Amniotic epithelial cell (primary cell): Measurements from ENCODE around the gene PARP1.

ENCODE experiments used
- DNase-seq: peaks from one replicate; pipeline ENCODE4 v3.0.0-alpha.2; 2010; ENCODE audit warnings: low read depth

PARP1 gene

GRCh38 chr1:226373376-226373775 lies 34.5 kb downstream of the PARP1 start:
- DNase-seq, result no peak

GRCh38 chr1:226372885-226373284 lies 35.0 kb downstream of the PARP1 start:
- no peak for DNase-seq

- DNase-seq, result no peak
These were observed 35.9 kb downstream of the PARP1 start for GRCh38 chr1:226371866-226372490.

GRCh38 chr1:226371027-226371694 lies 36.7 kb downstream of the PARP1 start:
- no peak for DNase-seq

GRCh38 chr1:226370144-226370923 lies 37.6 kb downstream of the PARP1 start:
- DNase-seq, result no peak

- no peak for DNase-seq
These were observed 38.8 kb downstream of the PARP1 start for GRCh38 chr1:226369110-226369509.

DNA sequence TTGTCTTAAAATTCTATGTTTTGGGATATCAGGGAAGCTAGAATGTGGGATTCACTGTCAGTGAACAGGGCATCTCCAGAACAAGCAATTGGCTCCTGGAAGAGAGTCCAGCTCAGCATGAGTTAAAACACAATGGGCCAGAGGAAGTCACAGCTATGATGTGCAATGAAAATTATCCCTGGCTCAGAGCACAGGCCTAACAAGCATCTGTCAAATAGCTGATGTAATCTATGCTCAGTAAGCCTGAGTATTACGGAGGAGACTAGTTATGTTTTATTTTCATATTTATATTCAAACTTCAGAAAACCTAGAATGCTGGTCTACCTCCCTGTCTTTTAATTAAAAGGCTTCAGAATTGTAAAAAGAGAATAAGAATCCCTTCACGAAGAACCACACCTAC lies 41.6 kb downstream of the PARP1 start:
- no peak for DNase-seq

- peak; percentile 16 for DNase-seq
These were observed 42.1 kb downstream of the PARP1 start for GRCh38 chr1:226365831-226366231.

DNA sequence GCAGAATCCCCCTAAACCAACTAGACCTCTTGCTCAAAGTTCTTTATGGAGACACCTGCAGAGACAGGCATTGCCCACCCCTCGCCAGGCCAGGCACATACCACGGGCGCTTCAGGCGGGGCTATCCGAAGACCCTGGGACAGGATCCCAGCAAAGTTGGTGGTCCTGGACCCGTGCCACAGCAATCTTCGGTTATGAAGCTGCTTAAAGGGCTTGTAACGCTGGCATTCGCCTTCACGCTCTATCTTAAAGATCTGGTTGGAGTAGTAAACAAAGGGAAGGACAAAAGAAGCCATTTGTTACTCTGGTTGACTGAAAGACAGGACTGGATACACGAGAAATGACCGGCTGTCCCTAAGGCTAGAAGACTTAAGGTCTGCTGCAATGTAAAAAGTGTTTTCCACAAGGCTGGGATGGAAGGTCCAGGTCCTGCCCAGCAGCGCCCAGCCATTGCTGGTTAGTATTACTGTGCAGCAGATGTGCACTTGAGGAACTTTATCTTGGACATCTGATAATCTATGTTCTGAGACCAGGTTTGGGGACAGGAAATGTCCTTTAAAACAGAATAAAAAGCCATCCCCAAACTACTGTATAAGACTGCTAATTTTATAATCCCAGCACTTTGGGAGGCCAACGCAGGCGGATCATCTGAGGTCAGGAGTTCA lies 42.9 kb downstream of the PARP1 start:
- DNase-seq, result no peak

GRCh38 chr1:226364514-226364899 lies 43.4 kb downstream of the PARP1 start:
- peak; percentile 19 for DNase-seq

DNA sequence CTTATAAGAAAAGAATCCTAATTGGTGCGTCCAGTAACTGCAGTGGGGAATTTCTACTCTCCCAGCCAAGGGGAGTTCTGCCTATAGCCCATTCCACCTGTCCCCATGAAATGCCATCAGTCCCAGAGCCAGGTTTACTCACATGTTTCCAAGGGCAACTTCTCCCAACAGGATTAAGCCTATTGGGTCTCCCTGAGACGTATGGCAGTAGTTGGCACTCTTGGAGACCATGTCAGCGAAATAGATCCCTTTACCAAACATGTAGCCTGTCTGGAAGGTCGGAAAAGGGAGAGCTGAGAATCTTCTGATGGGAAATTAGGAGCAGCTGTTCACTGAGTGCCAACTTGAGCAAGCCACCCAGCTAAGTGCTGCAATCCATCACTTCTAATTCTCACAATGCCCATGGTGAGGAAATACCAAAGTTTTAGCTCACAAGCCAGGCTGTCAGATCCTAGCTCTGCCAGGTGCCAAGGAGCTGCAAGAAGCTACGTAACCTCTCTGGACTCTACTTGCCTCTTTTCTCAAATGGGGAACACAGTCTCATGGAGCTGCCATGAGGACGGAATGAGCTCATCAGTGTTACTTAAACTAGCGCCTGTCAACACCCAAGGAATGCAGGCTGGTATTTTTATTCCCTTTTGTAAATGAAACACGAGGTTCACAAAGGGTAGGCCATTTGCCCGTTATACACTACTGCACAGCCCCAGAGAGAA lies 43.9 kb downstream of the PARP1 start:
- DNase-seq, result peak; percentile 15

GRCh38 chr1:226362891-226363447 lies 44.9 kb downstream of the PARP1 start:
- no peak for DNase-seq

DNA sequence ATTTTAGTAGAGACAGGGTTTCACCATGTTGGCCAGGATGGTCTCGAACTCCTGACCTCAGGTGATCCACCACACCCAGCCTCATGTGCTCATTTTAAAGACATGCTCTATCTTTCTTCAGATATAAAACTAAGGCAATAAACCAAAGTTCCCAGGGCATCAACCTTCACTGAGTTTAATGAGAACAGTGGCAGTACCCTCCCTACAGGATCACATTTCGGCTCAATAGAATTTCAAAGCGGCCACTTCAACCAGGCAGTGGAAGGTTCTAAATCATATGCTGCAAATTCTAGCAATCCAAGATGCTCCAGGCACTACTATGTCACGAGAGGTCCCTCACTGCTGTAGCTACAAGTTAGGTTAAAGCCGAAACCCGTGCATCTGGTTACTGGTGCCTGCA lies 45.5 kb downstream of the PARP1 start:
- DNase-seq, result no peak

GRCh38 chr1:226360106-226360746 lies 47.7 kb downstream of the PARP1 start:
- peak; percentile 13 for DNase-seq

DNA sequence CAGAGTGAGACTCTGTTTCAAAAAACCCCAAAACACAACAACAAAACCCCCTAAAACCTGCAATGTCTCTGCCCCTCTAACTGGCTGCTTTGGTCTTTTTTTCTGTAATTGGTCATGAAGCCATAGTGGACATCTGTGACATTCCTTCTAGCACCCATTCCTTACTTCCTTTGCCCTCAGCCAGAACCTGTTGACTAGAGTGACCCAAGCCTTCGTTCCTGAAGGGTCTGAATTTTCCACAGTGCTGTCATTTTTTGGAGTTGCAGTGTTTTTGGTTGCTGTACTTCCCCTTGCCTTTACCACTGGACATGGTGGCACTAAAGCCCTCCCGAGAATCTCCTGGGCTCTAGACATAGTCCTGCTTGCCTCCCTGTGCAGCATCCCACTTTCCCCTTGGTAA lies 50.5 kb downstream of the PARP1 start:
- no peak for DNase-seq

DNA sequence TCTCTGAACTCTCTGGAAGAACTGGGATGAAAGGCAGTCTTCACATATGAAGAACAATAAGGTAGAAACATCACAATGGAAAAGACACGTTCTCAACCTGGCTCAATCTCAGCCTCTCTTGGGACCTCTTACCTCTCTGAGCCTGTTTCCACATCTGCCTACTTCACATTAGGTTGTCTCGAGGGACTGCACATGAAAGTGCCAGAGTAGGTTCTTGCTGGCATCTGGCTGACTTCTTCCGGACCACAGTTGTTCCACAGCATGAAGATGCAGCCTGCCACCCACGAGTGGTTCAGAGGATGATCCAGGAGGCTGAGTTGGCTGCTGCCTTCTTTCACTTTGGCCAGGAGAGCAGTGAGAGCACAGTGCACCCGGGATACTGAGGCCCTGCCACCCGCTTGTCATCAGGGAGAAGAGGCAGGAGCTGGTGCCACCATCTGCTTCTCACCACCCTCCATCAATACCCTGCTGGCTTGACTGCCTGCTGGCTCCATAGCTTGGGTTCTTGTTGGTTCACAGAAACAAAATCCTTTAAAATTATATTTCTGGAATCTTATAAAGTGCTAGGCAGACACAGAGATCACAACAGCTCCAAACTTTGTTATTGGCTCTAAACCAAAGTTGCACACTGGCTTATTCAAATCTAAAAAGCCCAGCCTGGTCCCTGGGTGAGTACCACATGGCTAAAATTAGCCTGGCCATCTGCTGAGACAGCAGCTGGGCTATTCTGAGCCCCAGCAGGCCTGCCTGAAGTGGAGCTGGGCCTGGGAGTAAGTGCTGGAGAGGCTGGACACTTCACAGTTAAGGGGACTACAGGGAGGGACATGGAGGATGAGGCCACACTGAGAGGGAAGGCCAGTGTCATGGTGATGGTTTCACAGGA lies 52.0 kb downstream of the PARP1 start:
- DNase-seq, result no peak

DNA sequence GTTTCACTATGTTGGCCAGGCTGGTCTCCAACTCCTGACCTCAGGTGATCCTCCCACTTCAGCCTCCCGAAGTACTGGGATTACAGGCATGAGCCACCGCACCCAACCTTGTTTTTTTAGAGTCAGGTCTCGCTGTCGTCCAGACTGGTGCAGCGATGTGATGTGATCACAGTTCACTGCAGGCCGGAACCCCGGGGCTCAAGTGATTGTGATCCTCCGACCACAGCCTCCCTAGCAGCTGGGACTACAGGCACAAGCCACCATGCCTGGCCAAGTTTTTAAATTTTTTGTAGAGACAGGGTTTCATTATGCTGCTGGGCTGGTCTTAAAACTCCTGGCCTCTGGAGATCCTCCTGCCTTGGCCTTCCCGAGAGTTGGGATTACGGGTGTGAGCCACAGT lies 52.9 kb downstream of the PARP1 start:
- no peak for DNase-seq

DNA sequence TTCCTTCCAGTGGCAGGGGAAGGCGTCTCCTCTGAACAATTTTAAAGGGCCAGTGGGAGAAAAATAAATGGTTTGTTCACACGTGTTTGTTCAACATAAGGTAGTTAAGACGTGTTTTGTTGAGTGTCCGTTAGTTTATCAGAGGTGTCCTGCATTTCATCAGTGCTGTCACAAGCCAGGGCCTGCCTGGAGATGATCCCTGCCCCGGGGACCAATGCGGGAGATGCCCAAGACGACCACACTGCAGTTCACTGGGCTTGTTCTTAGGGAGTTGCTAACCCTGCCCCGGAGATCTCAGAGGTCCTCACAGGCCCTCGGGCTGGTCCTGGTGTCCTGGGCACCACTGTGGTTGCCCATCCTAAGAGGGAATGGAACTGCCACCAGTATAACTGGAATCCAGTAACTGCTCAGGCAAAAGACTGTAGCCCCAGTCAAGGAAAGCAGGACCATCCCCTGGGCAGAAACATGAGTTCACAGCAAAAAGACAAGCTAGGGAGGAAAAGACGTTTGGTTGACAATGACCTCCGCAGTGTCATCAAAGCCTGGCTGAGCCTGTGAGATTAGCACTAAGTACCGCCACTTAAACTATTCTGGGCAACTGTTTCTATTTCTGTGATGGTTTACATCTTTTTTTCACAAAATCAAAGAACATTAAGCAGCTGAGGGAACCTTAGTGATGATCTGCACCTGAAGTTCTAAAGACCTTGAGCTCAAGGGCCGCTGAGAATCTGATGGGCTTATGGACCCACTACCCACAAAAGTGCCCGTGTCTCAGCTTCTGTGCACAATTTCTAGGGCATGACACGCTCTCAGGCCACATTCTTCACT lies 54.0 kb downstream of the PARP1 start:
- no peak for DNase-seq

- DNase-seq, result no peak
These were observed 56.2 kb downstream of the PARP1 start for GRCh38 chr1:226351709-226352108.
